ENCODE results near the gene DCC.

- no peak for TF ChIP-seq ELF1 (IDR thresholded peaks at IDR 0.05)
- no peak for TF ChIP-seq CTCF (IDR thresholded peaks at IDR 0.05)
- TF ChIP-seq GABPA (IDR thresholded peaks at IDR 0.05; ENCODE audit: low read depth) = no peak
- no peak for TF ChIP-seq NFIC (IDR thresholded peaks at IDR 0.05; ENCODE audit: borderline replicate concordance)
- TF ChIP-seq JUND (IDR thresholded peaks at IDR 0.05) = no peak
- TF ChIP-seq TCF12 (IDR thresholded peaks at IDR 0.05) = no peak
- TF ChIP-seq, protein P1, sequence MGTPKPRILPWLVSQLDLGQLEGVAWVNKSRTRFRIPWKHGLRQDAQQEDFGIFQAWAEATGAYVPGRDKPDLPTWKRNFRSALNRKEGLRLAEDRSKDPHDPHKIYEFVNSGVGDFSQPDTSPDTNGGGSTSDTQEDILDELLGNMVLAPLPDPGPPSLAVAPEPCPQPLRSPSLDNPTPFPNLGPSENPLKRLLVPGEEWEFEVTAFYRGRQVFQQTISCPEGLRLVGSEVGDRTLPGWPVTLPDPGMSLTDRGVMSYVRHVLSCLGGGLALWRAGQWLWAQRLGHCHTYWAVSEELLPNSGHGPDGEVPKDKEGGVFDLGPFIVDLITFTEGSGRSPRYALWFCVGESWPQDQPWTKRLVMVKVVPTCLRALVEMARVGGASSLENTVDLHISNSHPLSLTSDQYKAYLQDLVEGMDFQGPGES (IDR thresholded peaks at IDR 0.05; ENCODE audit: low read depth, low read length) = no peak
- no peak for TF ChIP-seq RAD21 (IDR thresholded peaks at IDR 0.05; ENCODE audit: low read length)
- no peak for TF ChIP-seq GATA2 (CRISPR knock-in tag; IDR thresholded peaks at IDR 0.05)
- TF ChIP-seq POLR2AphosphoS5 (IDR thresholded peaks at IDR 0.05; ENCODE audit: low read depth, low read length) = no peak
Observed at GRCh38 chr18:52715991-52716390, 376.0 kb downstream of the DCC start.
